Fibroblast of lung (primary cell): ENCODE measurements around the gene TBC1D7.

ENCODE experiments used
- EZH2 ChIP-seq: IDR thresholded peaks from 2 replicates; pipeline ENCODE4 v1.5.1; 2012; ENCODE audit warnings: low read length, control low read depth, mild to moderate bottlenecking; ENCODE audit errors: missing control alignments
- TF ChIP-seq, protein P1 (sequence below), 2 donors: IDR thresholded peaks in 1 of 2; conservative IDR thresholded peaks in 1 of 2; 1 replicate in 1 of 2; 2 replicates in 1 of 2; pipeline ENCODE4 v1.5.1; 2011 to 2012; ENCODE audit warnings: low read length in 2 of 2, control low read depth in 1 of 2, inconsistent platforms in 1 of 2, low read depth in 1 of 2, mild to moderate bottlenecking in 1 of 2

DNA sequence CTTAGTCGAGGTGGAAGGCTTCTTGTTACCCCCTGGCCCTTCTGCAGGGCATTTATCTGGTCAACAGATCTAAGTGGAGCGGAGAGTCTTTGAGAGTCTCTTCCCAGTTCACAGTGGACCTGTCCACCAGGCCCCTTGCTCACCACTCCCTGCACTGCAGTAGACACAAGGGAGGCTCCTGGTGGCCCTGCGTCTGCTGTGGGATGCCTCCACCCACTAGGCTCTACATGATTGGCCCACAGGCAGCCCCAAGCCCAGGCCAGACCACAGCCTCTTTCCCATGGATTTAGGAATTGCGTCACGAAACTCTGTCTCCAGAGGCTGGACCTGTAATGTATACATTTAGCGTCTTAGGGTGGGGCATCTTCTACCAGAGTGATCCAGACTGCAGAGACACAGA is 28.4 kb downstream of the TBC1D7 start:
- TF ChIP-seq, protein P1, sequence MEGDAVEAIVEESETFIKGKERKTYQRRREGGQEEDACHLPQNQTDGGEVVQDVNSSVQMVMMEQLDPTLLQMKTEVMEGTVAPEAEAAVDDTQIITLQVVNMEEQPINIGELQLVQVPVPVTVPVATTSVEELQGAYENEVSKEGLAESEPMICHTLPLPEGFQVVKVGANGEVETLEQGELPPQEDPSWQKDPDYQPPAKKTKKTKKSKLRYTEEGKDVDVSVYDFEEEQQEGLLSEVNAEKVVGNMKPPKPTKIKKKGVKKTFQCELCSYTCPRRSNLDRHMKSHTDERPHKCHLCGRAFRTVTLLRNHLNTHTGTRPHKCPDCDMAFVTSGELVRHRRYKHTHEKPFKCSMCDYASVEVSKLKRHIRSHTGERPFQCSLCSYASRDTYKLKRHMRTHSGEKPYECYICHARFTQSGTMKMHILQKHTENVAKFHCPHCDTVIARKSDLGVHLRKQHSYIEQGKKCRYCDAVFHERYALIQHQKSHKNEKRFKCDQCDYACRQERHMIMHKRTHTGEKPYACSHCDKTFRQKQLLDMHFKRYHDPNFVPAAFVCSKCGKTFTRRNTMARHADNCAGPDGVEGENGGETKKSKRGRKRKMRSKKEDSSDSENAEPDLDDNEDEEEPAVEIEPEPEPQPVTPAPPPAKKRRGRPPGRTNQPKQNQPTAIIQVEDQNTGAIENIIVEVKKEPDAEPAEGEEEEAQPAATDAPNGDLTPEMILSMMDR (conservative IDR thresholded peaks at IDR 0.05 in 1 of 2, IDR thresholded peaks at IDR 0.05 in 1 of 2; ENCODE audit: low read depth in 1 of 2, low read length in 2 of 2): no peak
- no peak for TF ChIP-seq EZH2
